IPS-18c (cell line): ENCODE data around the gene WDPCP.
"Not testable (repeated sequence)": the region's sequence is repeated elsewhere in the genome, so short reads cannot be mapped to it uniquely, and the experiment has no call there.

ENCODE experiments used
- H3K4me3 ChIP-seq: 2 replicates; pipeline ENCODE4 v1.7.0; 2013; ENCODE audit warnings: low read depth, mild to moderate bottlenecking, low read length, moderate library complexity; ENCODE audit not compliant: insufficient read depth
- H3K9me3 ChIP-seq: one replicate; pipeline ENCODE4 v1.6.1; 2013; ENCODE audit warnings: mild to moderate bottlenecking, low read length, moderate library complexity; ENCODE audit not compliant: control insufficient read depth, insufficient read depth

The WDPCP gene

GRCh38 chr2:63357722-63358121 is 230.6 kb downstream of the WDPCP start:
- not testable (repeated sequence) for H3K4me3 ChIP-seq, H3K9me3 ChIP-seq

GRCh38 chr2:63347361-63347760 is 240.9 kb downstream of the WDPCP start:
- no peaks in the 10 kb centered on the region for H3K9me3 ChIP-seq
- no peak overlapping the region for H3K4me3 ChIP-seq

GRCh38 chr2:63346411-63346810 is 241.9 kb downstream of the WDPCP start:
- H3K9me3 ChIP-seq = no peaks in the 10 kb centered on the region

GRCh38 chr2:63345285-63345633 is 243.0 kb downstream of the WDPCP start:
- no peaks in the 10 kb centered on the region for H3K9me3 ChIP-seq
- no peak overlapping the region for H3K4me3 ChIP-seq

More at GRCh38 chr2:63346411-63346810, 241.9 kb downstream of the WDPCP start:
- no peak overlapping the region for H3K4me3 ChIP-seq

- no peak overlapping the region for H3K4me3 ChIP-seq
- no peaks in the 10 kb centered on the region for H3K9me3 ChIP-seq
Observed at GRCh38 chr2:63344575-63345284, 243.5 kb downstream of the WDPCP start.

GRCh38 chr2:63343397-63344109 is 244.7 kb downstream of the WDPCP start:
- Histone ChIP-seq H3K9me3 (no peaks in the 10 kb centered on the region), H3K4me3 (no peak overlapping the region)

- H3K4me3 ChIP-seq = no peak overlapping the region
- no peaks in the 10 kb centered on the region for H3K9me3 ChIP-seq
Observed at GRCh38 chr2:63340443-63340842, 247.8 kb downstream of the WDPCP start.

GRCh38 chr2:63334910-63335309 is 253.4 kb downstream of the WDPCP start:
- Histone ChIP-seq H3K4me3 (no peak overlapping the region), H3K9me3 (no peaks in the 10 kb centered on the region)

GRCh38 chr2:63326473-63326872 is 261.8 kb downstream of the WDPCP start:
- Histone ChIP-seq H3K4me3 (no peak overlapping the region), H3K9me3 (peaks cover 2% of the 10 kb centered on the region)

GRCh38 chr2:63323662-63324061 is 264.6 kb downstream of the WDPCP start:
- not testable (repeated sequence) for H3K4me3 ChIP-seq, H3K9me3 ChIP-seq

- H3K4me3 ChIP-seq, H3K9me3 ChIP-seq: not testable (repeated sequence)
Observed at GRCh38 chr2:63321973-63322372, 266.3 kb downstream of the WDPCP start.

- Histone ChIP-seq H3K9me3 (no peaks in the 10 kb centered on the region), H3K4me3 (no peak overlapping the region)
Observed at GRCh38 chr2:63320669-63321068, 267.6 kb downstream of the WDPCP start.

- no peak overlapping the region for H3K4me3 ChIP-seq
- no peaks in the 10 kb centered on the region for H3K9me3 ChIP-seq
Observed at GRCh38 chr2:63310614-63311013, 277.7 kb downstream of the WDPCP start.

- H3K9me3 ChIP-seq = peaks cover 34% of the 10 kb centered on the region
Observed at GRCh38 chr2:63301481-63301880, 286.8 kb downstream of the WDPCP start.

GRCh38 chr2:63300835-63301234 is 287.4 kb downstream of the WDPCP start:
- no peak overlapping the region for H3K4me3 ChIP-seq
- peaks cover 34% of the 10 kb centered on the region for H3K9me3 ChIP-seq

More at GRCh38 chr2:63301481-63301880, 286.8 kb downstream of the WDPCP start:
- H3K4me3 ChIP-seq = no peak overlapping the region

- H3K4me3 ChIP-seq = no peak overlapping the region; the same call in 1 of the 2 replicates
Observed at GRCh38 chr2:63287956-63288355, 300.3 kb downstream of the WDPCP start.

GRCh38 chr2:63286520-63286919 is 301.8 kb downstream of the WDPCP start:
- H3K9me3 ChIP-seq, H3K4me3 ChIP-seq: not testable (repeated sequence)

More at GRCh38 chr2:63287956-63288355, 300.3 kb downstream of the WDPCP start:
- H3K9me3 ChIP-seq = no peaks in the 10 kb centered on the region

GRCh38 chr2:63283273-63283672 is 305.0 kb downstream of the WDPCP start:
- Histone ChIP-seq H3K9me3 (no peaks in the 10 kb centered on the region), H3K4me3 (no peak overlapping the region)
